HuH-7 (cell line): ENCODE results near the gene PCGF3.
"Not testable (repeated sequence)": the region's sequence is repeated elsewhere in the genome, so short reads cannot be mapped to it uniquely, and the experiment has no call there.

Experiments used
- DNase-seq: peaks from one replicate; pipeline ENCODE4 v3.0.0; 2011; ENCODE audit warnings: low spot score

Gene PCGF3

DNA sequence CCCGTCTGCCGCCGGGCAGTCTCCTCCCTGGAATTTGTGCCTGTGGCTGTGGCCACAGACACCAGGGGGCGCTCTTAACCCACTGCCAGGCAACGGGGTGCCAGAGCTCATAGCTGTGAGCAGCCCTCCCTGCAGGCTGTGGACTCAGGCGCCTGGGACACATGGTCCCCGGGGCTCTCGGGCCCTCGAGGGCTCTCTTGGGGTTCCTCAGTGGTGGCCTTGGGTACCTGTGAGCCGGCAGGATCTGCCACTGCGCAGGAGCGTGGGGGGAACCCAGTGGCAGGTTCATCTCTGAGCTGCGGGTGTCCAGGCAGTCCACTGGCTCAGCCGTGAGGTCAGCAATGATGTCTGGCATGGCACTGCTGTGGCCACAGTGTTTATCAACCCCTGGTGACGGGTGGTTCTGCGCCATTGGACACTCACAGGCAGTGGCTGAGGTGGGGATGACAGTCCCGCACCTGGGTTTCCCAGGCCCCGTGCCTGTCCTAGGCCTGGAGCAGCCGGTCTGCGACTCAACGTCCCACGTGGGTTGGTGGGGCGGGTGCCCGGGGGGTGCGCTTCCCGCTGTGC is 37.2 kb downstream of the PCGF3 start:
- DNase-seq, result peak; percentile 96

DNA sequence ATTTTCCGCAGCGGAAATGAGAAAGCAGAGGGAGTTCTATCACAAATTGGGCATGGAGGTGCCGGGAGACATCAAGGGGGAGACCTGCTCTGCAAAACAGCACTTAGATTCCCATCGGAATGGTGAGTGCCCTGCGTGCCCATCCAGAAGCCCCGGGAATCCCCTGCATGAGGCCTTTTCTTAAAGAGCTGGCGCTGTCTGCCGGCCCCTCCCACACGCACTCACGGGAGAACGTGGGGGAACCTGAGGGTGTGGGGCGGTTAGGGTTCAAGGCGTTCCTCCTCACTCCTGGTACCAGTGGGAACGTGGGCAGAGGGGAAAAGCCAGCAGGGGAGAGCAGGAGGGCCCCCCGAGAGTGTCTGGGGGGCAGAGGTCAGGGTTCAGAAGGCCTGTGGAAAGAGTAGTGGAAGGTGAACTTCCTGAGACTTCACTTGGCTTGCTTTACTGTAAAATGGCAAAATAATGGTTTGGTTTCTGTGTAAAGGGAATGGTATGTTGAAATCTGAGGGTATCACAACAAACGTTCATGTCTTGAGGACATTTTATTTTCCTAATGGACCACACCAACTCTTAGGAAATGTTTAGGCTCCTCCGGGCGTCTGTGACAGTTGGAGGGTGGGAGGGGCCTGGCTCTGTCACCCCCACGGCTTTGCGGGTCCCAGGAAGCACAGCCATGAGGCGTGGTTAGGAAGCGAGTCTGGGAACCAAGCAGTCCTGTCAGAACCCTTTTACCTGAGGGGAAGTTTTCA is 38.0 kb downstream of the PCGF3 start:
- DNase-seq, result no peak

DNA sequence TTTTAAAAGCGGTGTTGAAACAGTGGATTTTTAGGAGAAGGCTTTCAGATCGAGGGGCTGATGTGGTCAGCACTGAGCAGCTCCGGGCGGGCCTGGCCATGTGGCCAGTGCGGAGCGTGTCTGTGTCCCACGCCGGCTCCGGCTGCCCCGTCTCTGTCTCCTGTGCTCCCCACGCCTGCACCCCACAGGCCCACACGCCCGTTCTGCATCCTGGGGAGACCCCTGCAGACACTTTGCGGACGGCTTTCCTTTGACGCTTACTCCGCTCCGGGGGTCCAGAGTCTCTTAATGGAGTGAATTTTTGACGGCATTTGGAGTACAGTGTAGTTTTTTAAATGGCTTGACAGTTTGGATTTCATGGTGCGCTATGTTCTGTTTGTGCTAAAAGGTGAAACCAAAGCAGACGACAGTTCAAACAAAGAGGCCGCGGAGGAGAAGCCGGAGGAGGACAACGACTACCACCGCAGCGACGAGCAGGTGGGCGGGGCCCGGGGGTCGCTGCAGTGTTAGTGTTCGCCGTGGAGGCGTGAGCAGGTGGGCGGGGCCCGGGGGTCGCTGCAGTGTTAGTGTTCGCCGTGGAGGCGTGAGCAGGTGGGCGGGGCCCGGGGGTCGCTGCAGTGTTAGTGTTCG is 38.7 kb downstream of the PCGF3 start:
- no peak for DNase-seq

DNA sequence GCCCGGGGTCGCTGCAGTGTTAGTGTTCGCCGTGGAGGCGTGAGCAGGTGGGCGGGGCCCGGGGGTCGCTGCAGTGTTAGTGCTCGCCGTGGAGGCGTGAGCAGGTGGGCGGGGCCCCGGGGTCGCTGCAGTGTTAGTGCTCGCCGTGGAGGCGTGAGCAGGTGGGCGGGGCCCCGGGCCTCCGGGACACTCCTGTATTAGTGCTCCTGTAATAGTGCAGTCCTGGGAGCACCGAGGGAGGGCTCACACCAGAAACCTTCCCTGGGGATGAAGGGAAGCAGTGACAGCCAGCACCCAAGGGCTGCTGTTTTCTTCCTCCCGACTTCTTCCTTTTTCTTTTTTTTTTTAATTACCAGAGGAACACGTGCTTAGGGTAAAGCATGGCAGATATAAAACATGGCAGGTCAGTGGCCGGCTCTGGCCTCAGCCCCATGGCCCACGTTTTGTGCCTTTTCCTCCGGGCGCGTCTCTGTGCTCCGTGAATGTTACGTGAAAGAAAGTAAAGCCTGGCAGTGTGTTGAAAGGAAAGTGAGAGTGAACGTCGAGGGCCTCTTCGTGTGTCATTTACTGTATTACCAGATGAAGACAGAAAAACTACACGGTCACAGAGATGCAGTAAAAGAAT is 42.0 kb downstream of the PCGF3 start:
- DNase-seq, result no peak

DNA sequence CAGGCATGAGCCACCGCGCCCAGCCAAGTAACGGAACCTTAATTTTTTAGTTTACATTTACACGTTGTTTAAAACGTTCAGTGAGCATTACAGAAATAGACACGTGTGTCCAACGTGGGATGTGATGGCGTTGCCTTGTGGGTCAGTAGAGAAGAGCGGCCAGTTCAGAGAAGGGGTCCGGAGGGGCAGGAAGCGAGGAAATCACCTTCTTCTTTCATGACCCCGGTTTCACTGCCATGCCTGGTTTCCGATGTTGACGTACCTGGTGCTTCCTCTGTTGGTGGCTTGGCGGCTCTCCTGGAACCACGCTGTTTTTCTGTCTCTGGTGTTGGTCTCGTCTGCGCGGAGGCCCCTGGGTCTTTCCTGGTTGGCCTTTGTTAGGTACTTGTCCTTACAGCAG is 42.8 kb downstream of the PCGF3 start:
- DNase-seq, result no peak

DNA sequence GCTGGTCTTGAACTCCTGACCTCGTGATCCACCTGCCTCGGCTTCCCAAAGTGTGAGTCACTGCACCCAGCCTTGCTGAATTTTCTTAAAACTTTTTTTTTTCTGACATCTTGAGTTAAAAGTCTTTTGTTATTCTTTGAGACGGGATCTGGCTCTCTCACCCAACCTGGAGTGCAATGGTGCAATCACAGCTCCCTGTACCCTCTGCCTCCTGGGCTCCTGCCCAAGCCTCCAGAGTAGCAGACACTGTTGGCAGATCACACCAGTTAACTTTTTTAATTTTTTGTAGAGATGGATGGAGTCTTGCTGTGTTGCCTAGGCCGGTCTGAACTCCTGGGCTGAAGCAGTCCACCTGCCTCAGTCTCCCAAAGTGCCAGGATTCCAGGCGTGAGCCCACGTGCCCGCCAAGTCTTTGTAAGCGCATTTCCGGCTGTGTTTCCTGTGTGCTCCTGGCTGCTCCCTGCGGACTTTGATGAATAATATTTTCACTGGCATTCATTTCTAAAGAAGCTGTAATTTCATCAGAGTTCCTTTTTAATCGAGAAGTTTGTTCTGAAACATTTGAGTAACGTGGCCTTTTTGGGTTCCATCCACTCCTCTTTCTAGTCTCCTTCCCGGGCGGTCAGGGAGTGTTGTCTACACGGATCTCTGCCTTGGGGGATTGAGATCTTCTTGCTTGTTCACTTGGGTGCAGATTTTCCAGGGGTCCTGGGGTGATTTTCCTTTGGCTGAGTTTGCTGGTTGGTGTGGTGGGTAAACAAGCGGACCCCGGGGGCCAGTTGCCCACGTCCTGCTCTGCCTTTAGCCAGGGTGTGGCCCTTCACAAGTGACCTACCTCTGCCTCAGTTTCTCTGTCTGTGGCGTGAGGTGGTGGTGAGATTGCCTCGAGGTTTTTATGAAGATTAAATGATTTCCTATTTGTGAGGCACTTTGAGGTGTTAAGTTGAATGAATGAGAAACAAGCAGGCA is 44.4 kb downstream of the PCGF3 start:
- no peak for DNase-seq

DNA sequence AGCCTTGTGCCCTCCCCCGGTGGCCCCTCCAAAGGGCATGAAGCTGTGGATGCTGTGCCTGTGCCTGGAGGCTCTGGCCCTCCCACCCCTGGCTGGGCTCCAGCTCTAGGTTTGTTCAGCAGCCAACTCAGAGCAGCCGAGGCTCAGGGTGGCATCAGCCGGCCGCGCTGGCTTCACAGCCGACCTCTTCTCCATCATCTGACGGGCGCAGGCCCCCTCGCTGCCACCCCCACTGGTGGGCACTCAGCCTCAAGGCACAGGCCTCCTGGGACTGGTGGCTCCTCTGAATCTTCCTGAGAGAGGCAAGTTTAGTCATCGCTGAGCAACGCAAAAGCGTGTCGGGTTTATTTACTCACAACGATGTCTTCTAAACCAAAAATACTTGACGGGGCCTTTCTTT is 46.0 kb downstream of the PCGF3 start:
- DNase-seq, result no peak

DNA sequence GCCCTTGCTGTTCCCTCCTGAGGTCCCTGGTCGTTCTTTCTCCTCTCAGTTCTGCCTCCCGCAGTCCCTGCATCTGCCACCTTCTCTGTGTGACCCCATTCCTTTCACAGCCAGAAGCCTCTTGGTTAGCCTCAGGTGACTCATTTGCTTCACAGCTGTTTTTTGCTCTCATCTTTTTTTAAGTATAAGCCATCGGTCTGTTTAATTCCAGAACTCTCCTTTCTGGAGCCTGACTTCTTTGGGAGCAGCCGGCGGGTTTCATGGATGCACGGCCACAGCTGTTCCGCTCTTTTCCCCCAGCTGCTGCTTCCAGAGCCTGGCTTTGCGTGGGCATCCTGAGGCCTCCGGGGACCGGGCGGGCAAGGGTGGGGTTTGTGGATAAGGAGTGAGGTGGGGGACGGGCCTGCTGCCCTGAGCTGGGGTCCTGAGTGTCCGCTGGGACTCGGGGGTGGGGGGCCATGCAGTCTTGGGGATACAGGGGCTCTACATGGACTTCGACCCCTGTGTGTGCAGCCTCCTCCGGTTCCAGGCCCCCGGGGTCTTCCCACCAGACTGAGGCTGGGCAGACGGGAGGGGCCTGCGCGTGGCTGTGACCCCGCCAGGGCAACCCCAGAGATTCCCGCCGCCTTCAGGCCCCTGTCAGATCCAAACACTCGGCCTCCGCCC is 46.7 kb downstream of the PCGF3 start:
- no peak for DNase-seq

DNA sequence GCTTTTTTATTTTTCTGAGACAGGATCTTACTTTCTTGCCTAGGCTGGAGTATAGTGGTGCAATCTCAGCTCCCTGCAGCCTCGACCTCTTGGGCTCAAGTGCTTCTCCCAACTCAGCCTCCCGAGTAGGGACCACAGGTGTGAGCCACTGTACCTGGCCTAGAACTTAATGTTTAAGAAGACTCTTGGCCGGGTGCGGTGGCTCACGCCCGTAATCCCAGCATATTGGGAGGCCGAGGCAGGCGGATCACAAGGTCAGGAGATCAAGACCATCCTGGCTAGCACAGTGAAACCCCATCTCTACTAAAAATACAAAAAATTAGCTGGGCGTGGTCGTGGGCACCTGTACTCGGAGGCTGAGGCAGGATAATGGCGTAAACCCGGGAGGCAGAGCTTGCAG is 47.6 kb downstream of the PCGF3 start:
- DNase-seq, result not testable (repeated sequence)

DNA sequence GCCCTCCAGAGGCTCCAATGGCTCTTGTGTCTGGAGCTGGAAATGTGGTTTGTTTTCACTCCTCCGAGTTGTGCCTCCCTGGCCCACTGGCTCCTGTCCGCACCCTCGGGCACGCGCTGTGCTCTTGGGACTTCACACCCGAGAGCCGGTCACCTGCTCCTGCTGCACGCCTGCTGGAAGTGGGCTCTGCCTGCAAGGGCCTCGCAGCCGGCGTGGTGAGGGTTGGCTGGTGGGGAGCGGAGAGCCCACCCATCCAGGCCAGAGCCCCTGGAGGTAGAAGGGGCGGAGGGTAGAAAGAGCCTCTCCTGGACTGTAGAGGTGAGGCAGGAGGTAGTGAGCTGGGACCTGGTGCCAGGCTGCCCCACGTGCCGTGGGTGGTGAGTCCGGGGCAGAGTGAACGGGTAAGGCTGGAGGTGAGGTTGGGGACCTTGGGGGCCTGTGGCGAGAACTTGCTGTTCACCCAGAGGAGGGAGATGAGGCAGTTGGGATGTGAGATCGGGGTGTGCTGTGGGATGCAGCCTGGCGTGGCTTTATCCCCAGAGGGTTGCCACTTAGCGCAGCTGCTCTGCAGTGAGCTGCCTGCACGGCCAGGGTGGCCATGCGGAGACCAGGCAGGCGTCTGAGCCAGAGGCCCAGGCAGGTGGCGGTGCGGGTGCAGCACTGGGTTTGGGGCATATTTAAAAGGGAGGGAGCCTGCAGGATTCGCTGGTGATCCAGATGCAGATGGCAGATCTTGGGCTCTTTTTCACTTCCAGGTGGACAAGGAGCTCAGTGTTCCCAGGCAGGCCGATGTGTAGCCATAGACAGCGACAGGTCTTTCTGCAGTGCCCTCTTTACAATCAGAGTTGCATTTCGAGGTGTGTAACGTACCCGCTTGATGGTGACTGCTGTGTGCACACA is 48.8 kb downstream of the PCGF3 start:
- no peak for DNase-seq

DNA sequence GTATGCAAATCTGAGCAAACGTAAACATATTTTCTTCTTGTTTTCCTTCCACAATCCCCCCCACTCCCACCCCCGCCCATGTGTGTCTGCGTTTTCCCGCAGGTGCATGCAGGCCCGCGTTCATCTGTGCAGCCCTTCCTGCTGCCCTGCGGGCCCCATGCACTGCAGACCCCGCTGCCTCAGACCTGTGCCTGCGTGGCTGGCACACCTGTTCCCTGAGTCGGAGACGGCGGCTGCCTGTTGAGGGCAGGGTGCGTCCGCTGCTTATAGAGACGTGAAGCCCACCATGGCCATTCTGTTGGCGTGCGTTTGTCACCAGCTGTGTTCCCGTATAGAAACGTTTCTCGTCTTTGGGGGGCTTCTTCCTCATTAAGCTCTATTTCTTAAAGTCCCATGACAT is 51.5 kb downstream of the PCGF3 start:
- no peak for DNase-seq

DNA sequence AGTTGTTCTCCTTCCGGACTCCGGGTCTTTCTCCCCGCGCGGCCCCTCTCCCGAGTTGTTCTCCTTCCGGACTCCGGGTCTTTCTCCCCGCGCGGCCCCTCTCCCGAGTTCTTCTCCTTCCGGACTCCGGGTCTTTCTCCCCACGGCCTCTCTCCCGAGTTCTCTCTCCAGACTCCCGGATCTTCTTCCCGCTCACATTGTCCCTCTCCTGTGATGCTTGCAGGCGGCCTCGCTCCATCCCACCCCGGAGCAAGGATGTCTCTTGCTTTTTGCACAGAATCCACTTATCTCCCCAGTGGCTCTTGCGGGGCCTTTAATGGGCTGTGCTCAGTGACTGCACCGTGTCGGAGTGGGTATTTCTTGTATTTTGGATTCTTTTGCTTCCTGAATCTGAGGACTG is 54.2 kb downstream of the PCGF3 start:
- DNase-seq, result not testable (repeated sequence)

DNA sequence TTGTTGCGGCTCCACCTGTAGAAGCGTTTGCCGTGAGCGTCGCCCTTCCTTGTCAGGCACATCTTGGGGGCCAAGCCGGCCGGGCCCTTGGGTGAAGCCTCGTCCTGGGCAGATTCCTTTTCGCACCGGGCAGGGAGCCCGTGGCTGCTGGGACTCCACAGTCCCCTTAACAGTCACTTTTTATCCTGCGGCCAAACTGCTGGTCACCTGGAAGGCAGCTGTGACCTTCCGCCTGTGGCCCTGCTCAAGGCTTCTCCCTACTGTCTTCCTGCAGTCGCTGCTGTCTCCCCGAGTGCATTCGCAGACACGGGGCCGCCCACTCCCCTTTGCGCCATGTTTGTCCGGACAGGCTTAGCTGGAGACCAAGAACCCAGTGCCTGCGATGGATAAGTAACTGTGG is 55.0 kb downstream of the PCGF3 start:
- DNase-seq, result no peak

DNA sequence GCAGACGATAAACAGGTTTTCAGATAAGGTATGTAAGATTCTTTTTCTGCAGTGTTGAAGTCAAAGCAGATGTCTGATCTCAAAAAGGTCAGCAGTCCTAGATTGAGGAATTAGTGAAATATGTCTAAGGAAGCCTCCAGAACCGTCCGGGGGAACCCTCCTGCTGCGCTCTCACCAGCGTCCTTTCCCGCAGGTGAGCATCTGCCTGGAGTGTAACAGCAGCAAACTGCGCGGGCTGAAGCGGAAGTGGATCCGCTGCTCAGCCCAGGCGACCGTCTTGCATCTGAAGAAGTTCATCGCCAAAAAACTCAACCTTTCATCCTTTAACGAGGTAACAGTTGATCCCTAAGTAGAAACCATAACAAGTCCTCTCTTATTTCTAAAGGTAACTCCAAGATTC is 55.5 kb downstream of the PCGF3 start:
- DNase-seq, result no peak

DNA sequence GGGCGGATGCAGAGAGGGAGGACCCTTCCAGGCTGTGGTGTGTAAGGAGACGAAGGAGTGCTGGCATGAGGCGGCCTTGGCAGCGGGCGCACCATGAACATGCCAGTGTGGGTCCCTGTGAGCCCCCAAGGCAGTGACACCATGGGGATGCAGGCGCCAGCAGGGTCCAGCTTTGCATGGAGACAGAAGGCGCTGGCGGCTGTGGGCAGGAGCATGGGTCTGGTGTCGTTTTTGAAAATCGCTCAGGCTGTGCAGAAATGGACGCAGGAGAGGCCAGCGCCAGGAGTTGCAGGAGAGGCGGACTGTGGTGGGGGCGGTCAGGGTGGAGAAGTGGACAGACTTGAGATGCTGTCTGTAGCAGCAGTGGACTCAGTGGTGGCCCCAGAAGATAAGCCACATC is 56.1 kb downstream of the PCGF3 start:
- DNase-seq, result no peak

DNA sequence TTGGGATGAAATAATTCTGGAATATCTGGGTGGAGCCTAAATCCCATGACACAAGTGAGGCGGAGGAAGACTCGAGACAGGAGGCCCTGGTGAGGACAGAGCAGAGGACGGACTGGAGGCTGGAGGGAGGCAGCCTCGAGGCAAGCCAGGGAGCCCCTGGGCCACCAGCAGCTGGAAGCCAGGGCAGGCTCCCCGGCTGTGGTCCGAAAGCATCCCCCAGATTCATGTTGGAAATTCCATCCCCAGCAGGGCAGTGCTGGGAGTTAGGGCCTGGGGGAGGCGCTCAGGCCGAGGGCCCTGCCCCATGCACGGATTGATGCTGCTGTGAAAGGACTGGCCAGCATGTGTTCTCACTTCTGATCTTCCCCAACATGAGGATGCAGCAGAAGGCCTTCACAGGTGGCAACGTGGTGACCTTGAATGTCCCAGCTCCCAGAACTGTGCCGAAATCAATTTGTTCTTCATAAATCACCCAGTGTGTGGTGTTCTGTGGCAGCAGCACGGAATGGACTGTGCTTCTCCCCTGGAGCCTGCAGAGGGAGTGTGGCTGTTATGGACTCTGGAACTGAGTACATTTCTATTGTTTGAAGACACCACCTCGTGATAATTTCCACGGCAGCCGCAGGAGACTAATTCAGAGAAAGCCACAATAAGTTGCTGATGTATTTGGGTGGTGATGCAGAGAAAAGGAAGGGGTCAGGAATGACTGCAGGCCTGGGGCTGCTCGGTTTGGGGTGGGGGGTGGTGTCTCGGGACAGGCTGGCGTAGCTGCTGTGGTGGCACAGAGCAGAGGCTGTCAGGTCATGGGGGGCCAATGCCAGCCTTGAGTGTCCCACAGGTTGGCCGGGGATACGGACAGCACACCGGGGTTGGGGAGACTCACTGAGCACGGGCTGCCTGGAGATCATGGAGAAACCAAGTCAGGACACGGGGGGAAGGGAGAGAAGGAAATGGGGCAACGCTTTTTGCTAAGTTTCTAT is 56.9 kb downstream of the PCGF3 start:
- DNase-seq, result peak; percentile 64

DNA sequence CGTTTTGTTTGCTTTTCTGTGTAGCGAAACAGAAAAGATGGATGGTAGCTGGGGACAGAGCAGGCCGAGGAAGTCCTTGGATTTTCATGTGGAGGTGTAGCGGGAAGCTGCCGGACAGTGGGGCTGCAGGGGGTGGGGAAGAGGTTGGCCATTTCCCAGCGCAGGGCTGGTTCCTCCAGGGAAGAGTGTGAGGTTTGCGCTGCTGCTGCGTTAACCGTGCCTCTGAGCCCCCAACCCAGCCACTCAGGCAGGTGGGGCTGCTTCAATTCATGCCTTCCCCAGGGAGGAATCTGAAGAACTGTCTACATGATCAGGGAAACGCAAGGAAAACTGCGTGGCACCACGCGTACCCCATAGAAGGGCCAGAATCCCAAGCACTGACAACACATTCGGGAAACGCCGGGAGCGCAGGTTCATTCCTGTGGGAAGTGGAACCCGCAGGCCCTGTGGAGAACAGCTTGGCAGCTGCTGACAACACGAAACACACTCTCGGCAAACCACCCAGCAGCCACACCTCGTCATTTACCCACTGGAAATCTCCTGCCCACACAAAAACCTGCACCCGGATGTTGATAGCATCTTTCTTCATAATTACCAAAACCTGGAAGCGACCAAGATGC is 57.7 kb downstream of the PCGF3 start:
- DNase-seq, result no peak

DNA sequence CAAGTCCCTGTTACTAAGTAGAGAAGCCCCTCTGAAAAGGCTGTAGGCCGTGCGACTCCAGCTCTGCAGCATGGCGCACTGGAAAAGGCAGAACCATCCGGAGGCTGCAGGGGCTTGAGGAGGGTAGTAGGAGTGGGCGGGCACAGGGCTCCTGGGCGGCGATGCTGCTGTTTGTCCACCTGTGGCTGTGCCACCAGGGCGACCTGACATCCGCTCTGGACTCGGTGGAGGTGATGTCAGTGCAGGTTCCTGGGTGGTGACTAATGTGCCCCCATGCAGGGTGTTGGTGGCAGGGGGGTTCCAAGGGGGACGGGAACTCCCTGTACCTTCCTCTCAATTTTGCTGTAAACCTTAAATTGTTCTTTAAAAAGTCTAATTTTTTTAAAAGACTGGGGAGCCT is 58.3 kb downstream of the PCGF3 start:
- DNase-seq, result no peak
